Measurements from ENCODE around the gene PLEKHA1.

- TF ChIP-seq EZH2 (IDR thresholded peaks at IDR 0.05; ENCODE audit: borderline replicate concordance, low read depth, low read length, severe bottlenecking) (no peak), CTCF (IDR thresholded peaks at IDR 0.05; ENCODE audit: borderline replicate concordance, extremely low read depth, low read length, poor library complexity, severe bottlenecking) (no peak)
Measured at GRCh38 chr10:122329416-122329815, 45.1 kb upstream of the PLEKHA1 start.

Data from DND-41 (cell line).